HG03175 (cell line): ENCODE results near the gene KRT34.
A peak's percentile ranks its signal among the peaks of the same experiment; 100 is the strongest.
"Not testable (repeated sequence)": the region's sequence is repeated elsewhere in the genome, so short reads cannot be mapped to it uniquely, and the experiment has no call there.

ENCODE experiments used
- ATAC-seq: cut with Tn5 transposase; IDR thresholded peaks from one replicate; pipeline ENCODE4 v1.9.1; 2021; ENCODE audit warnings: mild to moderate bottlenecking, moderate library complexity; ENCODE audit not compliant: unreplicated experiment

The KRT34 gene

GRCh38 chr17:41369023-41369422 lies 13.1 kb downstream of the KRT34 start:
- no peak for ATAC-seq

- ATAC-seq = no peak
Measured at GRCh38 chr17:41367426-41368075, 14.6 kb downstream of the KRT34 start.

GRCh38 chr17:41366070-41366469 lies 16.0 kb downstream of the KRT34 start:
- no peak for ATAC-seq

- ATAC-seq = no peak
Measured at GRCh38 chr17:41363881-41364280, 18.2 kb downstream of the KRT34 start.

- ATAC-seq = no peak
Measured at GRCh38 chr17:41360296-41360995, 21.7 kb downstream of the KRT34 start.

- ATAC-seq = no peak
Measured at GRCh38 chr17:41354536-41354935, 27.6 kb downstream of the KRT34 start.

- no peak for ATAC-seq
Measured at GRCh38 chr17:41352597-41353366, 29.3 kb downstream of the KRT34 start.

- ATAC-seq = no peak
Measured at GRCh38 chr17:41351177-41351576, 30.9 kb downstream of the KRT34 start.

GRCh38 chr17:41350381-41350878 lies 31.7 kb downstream of the KRT34 start, which contains the start of gene KRT33A:
Gene KRT33A, minus strand, starts transcription at chr17:41350828. Its CDS starts 61 bp downstream, at chr17:41350767.
- ATAC-seq = not testable (repeated sequence)

- no peak for ATAC-seq
Measured at GRCh38 chr17:41347869-41348760, 34.0 kb downstream of the KRT34 start.

GRCh38 chr17:41346421-41346820 lies 35.7 kb downstream of the KRT34 start:
- ATAC-seq = not testable (repeated sequence)

GRCh38 chr17:41345992-41346391 lies 36.1 kb downstream of the KRT34 start:
- ATAC-seq = no peak

GRCh38 chr17:41343029-41343428 lies 39.1 kb downstream of the KRT34 start:
- no peak for ATAC-seq

- peak; percentile 50 for ATAC-seq
Measured at GRCh38 chr17:41340934-41341861, 40.9 kb downstream of the KRT34 start.

GRCh38 chr17:41340494-41340893 lies 41.6 kb downstream of the KRT34 start:
- peak; percentile 35 for ATAC-seq

GRCh38 chr17:41339571-41340172 lies 42.4 kb downstream of the KRT34 start:
- ATAC-seq = no peak

- ATAC-seq = peak; percentile 37
Measured at GRCh38 chr17:41338961-41339485, 43.1 kb downstream of the KRT34 start.

- ATAC-seq = no peak
Measured at GRCh38 chr17:41335747-41336146, 46.4 kb downstream of the KRT34 start.
